ENCODE measurements around the gene TBC1D14.

The TBC1D14 gene

GRCh38 chr4:6890358-6890757, 19.3 kb upstream of the TBC1D14 start:
- TF ChIP-seq SIN3A (IDR thresholded peaks at IDR 0.05; ENCODE audit: borderline replicate concordance, insufficient read depth, low read length) (no peak), TAF1 (IDR thresholded peaks at IDR 0.05; ENCODE audit: borderline replicate concordance, insufficient read depth, low read length) (no peak), REST (IDR thresholded peaks at IDR 0.05; ENCODE audit: insufficient read depth in 1 of 2, low read depth in 2 of 2, low read length in 2 of 2) (no peak), FOXP2 (optimal IDR thresholded peaks at IDR 0.05; ENCODE audit: borderline replicate concordance, extremely low read depth, extremely low read length, insufficient read depth) (no peak), POLR2AphosphoS5 (IDR thresholded peaks at IDR 0.05; ENCODE audit: low read depth, low read length) (no peak)

- TF ChIP-seq SIN3A (IDR thresholded peaks at IDR 0.05; ENCODE audit: borderline replicate concordance, insufficient read depth, low read length) (no peak), TAF1 (IDR thresholded peaks at IDR 0.05; ENCODE audit: borderline replicate concordance, insufficient read depth, low read length) (no peak)
Observed at GRCh38 chr4:6891436-6892170, 18.0 kb upstream of the TBC1D14 start.

GRCh38 chr4:6892190-6892908, 17.3 kb upstream of the TBC1D14 start:
- TF ChIP-seq POLR2AphosphoS5 (IDR thresholded peaks at IDR 0.05; ENCODE audit: low read depth, low read length) (no peak), SIN3A (IDR thresholded peaks at IDR 0.05; ENCODE audit: borderline replicate concordance, insufficient read depth, low read length) (no peak), TAF1 (IDR thresholded peaks at IDR 0.05; ENCODE audit: borderline replicate concordance, insufficient read depth, low read length) (no peak), FOXP2 (optimal IDR thresholded peaks at IDR 0.05; ENCODE audit: borderline replicate concordance, extremely low read depth, extremely low read length, insufficient read depth) (no peak), REST (IDR thresholded peaks at IDR 0.05; ENCODE audit: insufficient read depth in 1 of 2, low read depth in 2 of 2, low read length in 2 of 2) (no peak)

GRCh38 chr4:6892909-6893202, 16.8 kb upstream of the TBC1D14 start:
- TF ChIP-seq REST (IDR thresholded peaks at IDR 0.05; ENCODE audit: insufficient read depth in 1 of 2, low read depth in 2 of 2, low read length in 2 of 2) (no peak), TAF1 (IDR thresholded peaks at IDR 0.05; ENCODE audit: borderline replicate concordance, insufficient read depth, low read length) (no peak), SIN3A (IDR thresholded peaks at IDR 0.05; ENCODE audit: borderline replicate concordance, insufficient read depth, low read length) (no peak), POLR2AphosphoS5 (IDR thresholded peaks at IDR 0.05; ENCODE audit: low read depth, low read length) (no peak), FOXP2 (optimal IDR thresholded peaks at IDR 0.05; ENCODE audit: borderline replicate concordance, extremely low read depth, extremely low read length, insufficient read depth) (no peak)

GRCh38 chr4:6893449-6894085, 16.1 kb upstream of the TBC1D14 start:
- TF ChIP-seq FOXP2 (optimal IDR thresholded peaks at IDR 0.05; ENCODE audit: borderline replicate concordance, extremely low read depth, extremely low read length, insufficient read depth), result no peak
- TF ChIP-seq POLR2AphosphoS5 (IDR thresholded peaks at IDR 0.05; ENCODE audit: low read depth, low read length), result no peak
- no peak for TF ChIP-seq REST (IDR thresholded peaks at IDR 0.05; ENCODE audit: insufficient read depth in 1 of 2, low read depth in 2 of 2, low read length in 2 of 2)
- TF ChIP-seq SIN3A (IDR thresholded peaks at IDR 0.05; ENCODE audit: borderline replicate concordance, insufficient read depth, low read length), result no peak
- TF ChIP-seq TAF1 (IDR thresholded peaks at IDR 0.05; ENCODE audit: borderline replicate concordance, insufficient read depth, low read length), result no peak

All from PFSK-1 (cell line).